Superior temporal gyrus (tissue), 1 donor: ENCODE measurements around the gene ZDHHC9.

Experiments
- DNase-seq: peaks from one replicate; pipeline ENCODE4 v3.0.0-alpha.2; 2016; ENCODE audit errors: extremely low spot score

The ZDHHC9 gene

DNA sequence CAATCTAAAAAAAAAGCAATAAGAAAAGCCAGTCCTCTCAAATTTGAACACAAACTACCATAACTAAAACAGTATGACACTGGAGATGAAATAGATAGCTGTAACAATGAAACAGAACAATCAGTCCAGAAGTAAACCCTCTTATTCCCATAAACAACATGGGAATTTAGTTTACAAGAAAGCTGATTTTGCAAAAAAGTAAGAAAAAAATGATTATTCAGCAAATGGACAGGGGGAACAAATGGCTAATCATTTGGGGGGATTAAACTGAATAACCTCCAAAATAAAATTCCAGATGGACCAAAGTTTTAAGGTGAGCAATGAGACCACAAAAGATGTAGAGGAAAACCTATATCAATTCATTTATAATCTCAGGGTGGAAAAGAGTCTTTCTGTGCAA is 80.0 kb downstream of the ZDHHC9 start:
- no peak for DNase-seq

DNA sequence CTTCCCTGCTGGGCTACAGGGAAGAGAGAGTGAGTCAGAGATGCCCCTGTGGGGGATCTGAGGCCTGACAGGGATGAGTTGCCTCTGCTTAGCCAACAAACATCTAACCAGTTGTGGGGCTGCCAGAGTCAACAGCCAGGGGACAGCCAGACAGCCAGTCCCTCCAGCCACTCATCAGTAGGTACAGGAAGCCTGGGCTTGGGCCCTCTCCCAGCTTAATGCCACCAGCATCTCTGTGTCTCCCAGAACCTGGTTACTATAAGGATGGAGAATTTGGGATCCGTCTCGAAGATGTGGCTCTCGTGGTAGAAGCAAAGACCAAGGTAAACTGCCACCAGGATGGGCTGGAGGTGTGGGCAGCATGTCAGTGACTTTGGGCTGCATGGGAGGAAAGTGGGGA is 81.2 kb downstream of the ZDHHC9 start:
- no peak for DNase-seq

DNA sequence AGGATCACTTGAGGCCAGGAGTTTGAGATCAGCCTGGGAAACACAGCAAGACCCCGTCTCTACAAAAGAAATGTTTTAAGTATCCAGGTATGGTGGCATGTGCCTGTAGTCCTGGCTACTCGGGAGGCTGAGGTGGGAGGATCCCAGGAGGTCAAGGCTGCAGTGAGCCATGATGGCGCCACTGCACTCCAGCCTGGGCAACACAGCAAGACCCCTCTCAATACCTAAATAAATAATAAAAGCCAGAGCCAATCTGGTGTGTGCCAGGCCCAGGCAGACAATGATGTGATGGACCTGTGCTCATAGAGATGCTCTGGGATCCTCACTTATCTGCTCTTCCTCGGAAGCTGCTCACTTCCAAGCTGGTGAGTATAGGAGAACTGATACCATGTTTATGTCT is 82.1 kb downstream of the ZDHHC9 start:
- no peak for DNase-seq

DNA sequence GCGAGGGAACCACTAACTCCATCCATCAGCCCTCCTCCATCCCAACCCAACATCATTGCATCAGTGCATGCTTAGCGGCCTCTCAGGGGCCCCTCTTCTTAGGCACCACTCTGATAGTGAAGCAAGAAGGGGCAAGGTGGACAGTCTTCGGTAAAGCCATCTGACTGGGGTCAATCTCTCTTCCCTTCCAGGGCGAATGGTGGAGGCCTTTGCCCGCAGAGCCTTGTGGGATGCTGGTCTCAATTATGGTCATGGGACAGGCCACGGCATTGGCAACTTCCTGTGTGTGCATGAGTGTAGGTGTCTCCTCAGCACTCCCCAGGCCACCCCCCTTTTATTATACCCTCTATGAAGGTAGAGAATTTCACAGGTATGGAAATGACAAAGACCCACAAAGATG is 82.7 kb downstream of the ZDHHC9 start:
- DNase-seq: no peak

DNA sequence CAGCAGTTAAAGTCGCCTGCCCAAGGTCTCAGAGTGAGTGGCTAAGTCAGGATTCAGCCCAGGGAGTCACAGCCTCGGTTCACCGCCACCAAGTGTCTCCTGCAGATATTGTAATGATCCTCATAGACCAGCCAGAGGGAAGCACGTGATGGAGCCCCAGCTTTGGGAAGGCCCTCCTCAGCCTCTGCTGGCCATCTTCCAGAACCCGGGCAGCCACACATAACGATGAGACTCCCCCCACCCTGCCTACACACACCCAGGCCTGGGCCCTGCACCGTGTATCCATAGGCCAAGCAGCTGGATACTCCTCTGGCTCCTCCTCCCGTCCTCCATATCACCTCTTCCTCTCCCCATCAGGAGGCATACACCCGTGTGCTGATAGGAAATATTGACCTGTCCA is 83.5 kb downstream of the ZDHHC9 start:
- no peak for DNase-seq

DNA sequence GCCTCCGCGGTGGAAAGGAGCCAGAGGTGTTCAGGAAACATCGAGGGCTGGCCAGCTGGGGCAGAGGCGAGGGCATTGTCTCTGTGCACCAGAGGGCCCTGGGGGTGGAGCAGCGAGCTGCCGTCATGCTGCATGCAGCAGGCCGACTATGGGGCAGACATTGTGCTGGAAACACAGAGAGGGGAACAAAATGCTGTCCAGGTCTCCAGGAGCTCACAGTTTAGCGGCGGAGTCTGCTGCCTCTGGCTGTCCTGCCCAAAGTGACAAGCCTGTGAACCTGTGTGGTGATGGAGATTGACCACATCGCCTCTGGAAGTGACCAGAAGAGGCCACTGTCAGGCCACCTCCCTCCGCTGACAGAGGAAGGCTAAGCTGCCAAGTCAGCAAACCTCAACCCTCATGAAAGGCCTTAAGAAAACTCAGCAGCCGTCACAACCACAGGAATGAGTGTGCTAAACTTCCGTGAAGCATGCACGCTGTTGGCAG is 84.1 kb downstream of the ZDHHC9 start:
- peak; percentile 49 for DNase-seq

DNA sequence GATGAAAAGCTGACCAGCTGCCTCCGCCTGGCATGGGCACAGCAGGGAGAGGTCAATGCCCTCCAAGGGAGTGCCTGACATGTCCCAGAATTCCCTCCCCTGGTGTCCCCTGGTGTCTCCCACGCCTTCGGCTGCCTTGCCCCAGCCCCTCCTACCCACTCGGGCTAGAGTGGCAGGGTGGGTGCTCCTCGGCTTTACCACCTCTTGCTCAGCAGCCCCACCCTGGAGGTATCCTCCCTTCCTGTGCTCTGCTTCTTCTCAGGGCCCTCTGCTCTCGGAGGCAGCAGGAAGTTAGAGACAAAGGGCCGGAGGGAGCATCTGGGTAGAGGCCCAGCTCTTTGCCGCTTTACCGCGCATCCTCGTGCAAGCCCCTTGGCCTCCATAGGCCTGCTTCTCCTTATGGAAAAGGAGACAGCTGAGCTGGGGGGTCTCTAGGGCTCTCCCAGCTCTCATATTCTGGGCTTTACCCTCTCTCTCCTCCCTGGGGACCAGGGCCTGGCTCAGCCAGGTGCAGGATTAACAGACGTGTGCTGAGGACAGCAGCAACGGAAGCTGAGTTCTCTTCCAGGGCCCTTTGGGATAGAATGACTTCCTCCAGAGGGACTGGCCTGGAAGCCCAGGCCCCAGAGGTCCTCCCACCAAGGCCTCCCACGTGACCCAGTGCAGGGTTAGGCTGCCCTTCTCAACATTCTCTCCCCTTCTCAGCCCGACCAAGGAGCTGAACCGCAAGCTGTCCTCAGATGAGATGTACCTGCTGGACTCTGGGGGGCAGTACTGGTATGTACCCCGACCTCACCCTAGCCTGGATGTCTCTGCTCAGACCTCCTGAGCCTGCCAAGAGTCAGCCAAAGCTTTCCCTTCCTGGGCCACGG is 87.7 kb downstream of the ZDHHC9 start:
- no peak for DNase-seq

DNA sequence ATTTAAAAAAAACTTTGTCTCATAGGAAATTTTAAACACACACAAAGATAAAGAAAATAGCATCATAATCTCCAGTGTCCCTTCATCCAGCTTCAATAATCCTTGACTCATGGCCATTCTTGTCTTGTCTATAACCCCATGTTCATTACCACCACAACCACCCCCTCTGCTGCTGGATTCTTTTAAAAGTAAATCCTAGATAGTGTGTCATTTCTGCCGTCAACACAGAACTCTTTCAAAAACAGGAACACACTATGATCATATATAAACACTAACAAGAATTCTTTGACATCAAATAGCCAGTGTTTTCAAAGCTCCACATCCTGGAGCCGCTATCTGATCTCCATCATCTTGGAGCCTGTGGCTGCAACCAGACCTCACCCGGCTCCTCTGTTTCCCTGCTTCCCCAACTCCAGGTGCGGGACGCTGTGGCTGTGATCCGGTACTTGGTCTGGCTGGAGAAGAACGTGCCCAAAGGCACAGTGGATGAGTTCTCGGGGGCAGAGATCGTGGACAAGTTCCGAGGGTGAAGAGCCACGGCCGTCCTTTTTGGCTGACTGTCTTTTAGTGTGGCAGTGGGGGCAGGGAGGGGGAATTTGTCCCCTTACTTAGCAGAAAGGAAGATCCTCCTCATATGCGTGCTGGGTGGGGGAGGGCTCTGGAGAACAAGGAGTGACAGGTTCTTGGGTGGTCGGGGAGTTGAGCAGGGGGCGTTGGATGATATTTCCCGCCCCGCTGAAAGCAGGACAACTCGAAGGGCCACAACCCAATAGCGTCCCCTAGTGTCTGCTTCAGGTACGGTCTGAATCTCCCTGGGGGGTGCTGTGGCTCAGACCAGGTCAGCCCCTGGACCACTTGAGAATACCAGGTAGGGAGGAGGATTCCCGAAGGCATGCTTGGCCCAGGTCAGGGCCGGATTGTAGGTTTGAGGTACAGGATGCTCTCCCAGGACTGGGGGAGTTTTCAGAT is 89.3 kb downstream of the ZDHHC9 start:
- DNase-seq: no peak
